GM19193 (cell line): ENCODE results near the gene TUT7.

Experiments used
- POLR2A ChIP-seq: IDR thresholded peaks from 4 replicates; pipeline ENCODE4 v1.6.1; 2011; ENCODE audit not compliant: insufficient read depth, insufficient read length; ENCODE audit errors: extremely low read depth

Gene TUT7

GRCh38 chr9:86326536-86326935, 27.7 kb downstream of the TUT7 start:
- no peak for TF ChIP-seq POLR2A

DNA sequence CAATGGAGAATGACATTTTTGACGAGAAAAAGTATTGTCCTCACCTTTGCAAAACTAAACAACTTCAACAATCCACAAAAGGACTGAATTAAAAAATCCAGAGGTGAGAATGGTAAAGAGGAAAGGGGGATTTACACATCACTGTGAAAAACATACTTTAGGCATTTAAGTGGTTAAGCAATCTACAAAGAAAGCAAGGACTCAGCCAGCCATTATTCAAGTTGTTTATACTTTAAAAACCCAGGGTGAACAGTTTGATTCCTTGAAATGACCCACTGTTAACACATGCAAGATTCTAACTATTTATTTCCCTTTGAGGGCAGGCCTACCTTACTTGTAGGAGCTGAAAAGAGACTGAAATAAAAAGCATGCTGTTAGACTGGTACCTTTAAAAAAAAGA, 29.3 kb downstream of the TUT7 start:
- no peak for TF ChIP-seq POLR2A

DNA sequence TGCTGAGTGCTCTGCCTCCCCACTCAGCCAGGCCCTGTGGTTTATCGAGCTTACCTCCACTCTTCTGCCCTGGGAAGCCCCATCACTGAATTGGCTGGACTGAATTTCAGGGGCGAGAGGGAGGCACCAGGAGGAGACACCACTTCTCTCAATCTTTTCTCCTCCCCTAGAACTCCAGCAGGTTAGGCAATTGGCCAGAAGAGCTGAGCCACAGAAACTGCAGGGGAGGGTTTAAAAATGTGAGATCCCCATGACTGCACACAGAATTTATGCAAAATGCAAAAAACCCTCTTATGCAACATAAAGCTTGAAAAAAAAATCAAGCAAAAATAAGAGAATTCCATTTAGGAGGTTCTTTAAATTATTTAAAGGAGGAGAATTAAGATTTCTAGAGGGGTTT, 29.9 kb downstream of the TUT7 start:
- TF ChIP-seq POLR2A, result no peak

DNA sequence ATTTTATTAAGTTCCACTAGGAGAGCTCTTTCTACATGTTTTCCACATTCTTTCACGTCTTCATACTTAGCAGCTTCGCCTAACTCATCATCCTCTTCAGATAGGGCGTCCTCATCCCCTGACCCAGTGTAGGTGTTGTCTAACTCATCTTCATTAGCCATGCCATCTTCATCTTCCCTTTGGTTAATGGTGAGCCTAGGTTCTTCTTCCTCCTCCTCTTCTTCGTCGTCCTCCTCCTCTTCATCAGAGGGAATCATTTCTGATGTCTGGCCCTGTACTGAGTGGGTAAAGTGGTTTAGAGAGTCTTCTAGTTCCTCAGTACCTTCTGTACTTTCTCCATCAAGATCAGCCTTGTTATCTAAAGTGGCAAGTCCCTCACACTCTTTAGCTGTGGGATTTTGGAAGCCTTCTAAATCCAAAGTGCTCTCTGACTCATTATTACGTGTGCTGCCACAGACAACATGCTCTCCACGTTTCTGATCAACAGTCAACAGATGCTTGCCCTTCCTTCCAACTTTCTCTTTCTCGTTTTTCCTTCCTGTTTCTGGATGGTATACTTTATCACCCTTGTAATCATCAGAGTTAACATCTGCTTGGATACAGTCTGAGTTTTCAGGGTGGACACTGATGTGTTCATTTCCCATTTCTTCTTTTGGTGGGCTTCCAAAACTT, 31.1 kb downstream of the TUT7 start:
- no peak for TF ChIP-seq POLR2A

- TF ChIP-seq POLR2A, result no peak
Observed at GRCh38 chr9:86321373-86321772, 32.8 kb downstream of the TUT7 start.

GRCh38 chr9:86318187-86318586, 36.0 kb downstream of the TUT7 start:
- no peak for TF ChIP-seq POLR2A

DNA sequence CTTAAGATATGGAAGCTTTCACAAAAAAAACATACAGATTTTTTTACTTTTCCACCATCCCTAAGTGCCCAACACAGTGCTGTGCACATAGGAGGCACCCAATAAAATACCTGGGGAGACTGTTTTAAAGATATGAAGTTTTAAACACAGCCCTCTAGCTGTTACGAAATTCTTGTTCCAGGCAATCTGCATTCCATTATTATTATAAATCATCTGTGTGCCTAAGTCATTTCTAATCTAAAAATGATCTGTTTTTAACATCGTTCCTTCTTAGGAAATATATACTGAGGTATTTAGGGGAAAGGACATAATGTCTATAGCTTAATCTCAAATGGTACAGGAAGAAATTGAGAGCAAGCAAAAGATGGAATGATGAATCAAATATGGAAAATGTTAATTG, 39.1 kb downstream of the TUT7 start:
- TF ChIP-seq POLR2A, result no peak

DNA sequence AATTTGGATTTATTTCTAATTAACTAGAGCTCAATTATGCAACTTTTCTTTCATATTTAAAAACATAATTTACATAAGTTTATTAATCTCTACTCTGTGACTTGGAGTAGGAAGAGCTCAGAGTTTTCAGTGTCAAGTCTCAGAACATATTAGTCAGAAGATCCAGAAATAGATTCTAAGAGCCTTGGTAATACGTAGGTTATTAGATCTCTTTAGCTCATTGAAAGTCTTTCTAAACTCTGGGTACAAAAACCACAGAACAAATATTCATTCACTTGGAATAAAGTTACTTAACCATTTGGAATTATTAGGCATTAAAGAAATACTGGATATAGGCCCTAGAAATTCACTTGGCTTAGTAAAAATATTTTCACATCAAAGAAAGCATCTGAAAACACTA, 45.5 kb downstream of the TUT7 start:
- no peak for TF ChIP-seq POLR2A

DNA sequence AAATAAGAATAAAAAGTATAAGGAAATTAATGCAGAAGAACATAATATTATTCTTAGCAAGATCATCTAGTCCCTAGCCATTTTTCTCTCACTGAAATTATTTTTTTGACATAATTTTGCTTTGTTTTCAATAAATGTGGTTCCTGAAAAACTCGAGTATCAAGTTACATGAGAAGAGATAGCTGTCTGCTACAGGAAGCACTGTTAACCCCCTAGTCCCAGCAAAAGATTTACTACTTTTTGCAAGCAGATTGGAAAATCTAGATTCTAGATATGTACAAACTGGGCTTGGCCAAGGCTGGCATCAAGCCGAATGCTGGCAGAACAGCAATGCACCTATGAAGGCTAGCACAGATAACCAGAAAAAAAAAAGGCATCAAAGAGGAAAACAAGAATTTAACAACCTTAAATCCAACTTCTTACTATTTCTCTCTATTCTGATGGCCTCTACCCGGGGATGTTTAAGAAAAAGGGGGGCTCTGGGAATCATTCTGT, 49.9 kb downstream of the TUT7 start:
- no peak for TF ChIP-seq POLR2A

GRCh38 chr9:86303316-86303975, 50.8 kb downstream of the TUT7 start:
- TF ChIP-seq POLR2A, result no peak

DNA sequence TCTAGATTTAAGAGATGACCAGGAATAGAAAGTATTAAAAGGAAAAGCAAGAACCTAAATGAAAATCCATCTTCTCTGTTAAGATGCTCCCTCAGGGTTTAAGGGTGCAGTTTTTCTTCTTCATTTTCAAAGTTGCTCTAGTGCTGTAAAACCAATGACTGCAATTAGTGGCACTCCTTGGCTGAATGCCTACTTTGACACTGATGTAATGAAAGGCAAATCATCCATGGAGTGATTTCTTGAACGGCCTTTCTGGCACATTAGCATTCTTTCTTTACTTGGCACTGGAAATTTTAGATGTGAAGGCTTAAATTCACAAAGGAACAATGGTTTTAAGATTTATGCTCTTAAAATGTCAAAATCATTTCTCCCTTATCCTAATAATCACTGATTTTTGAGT, 52.5 kb downstream of the TUT7 start:
- no peak for TF ChIP-seq POLR2A

DNA sequence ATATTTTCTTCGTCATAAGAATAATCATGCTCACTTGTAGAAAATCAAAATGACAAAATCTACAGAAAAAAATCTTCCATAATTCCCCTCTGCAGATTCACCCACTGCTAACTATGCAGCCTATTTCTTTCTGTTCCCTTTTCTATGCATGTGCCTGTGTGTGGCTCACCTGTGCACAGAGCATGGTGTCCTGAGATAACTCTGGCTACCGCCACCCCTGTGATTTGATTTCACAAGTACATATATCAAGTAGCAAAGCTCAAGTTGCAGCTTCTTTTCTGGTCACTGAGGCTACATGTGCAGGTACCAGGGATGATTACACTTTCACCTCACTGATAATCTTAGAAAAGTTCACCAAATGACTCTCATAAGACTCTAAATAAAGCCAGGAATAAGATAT, 53.5 kb downstream of the TUT7 start:
- TF ChIP-seq POLR2A, result no peak

- TF ChIP-seq POLR2A, result no peak
Observed at GRCh38 chr9:86298873-86299272, 55.3 kb downstream of the TUT7 start.

- no peak for TF ChIP-seq POLR2A
Observed at GRCh38 chr9:86288499-86289198, 65.6 kb downstream of the TUT7 start.

DNA sequence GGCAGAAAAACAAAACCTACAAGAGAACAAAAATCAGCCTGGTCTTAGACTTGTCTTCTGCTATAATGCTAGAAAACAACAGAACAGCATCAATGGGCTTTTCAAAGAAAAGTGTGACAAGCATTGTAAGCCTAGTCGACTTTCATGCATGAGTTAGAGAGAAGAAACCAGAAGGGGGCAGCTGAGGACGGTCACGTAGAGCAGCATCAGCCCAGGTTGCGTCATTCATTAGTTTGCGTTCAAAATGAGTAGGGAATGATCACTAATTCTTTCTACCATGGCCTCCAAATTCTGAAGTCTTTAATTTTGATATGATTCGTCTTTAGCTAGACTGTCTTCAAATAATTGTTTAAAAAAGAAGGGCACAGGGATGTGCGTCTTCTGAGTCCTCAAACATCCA, 67.2 kb downstream of the TUT7 start:
- no peak for TF ChIP-seq POLR2A

DNA sequence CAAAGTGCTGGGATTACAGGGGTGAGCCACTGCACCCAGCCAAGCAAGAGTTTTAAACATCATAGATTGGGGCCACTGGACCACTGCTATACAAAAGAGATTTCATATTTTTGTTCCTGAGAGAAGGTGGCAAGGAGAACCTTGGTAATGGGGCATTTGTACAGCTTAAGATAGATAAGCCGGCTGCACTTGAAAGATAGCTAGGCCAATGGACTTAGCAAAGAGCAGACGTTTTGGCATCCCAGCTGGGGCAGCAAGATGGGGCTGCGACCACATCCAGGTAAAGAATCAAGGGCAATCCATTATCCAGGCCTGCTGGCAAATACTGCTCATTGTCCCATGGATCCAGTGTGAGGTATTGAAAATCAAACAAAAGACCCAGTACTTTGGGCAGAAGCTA, 67.9 kb downstream of the TUT7 start:
- TF ChIP-seq POLR2A, result no peak
